ENCODE data around the gene TXNDC11. TPM values are rescaled to one million over a fixed set of nuclear protein-coding genes. Genes with fewer than 3 reads are reported as not detected.

Gene TXNDC11
- total RNA-seq, 2 experiments from 2014 or later, result 111 to 112 TPM

GRCh38 chr16:11670171-11671131 is 72.2 kb downstream of the TXNDC11 start:
- Histone ChIP-seq H3K27me3 (ENCODE audit: control insufficient read depth in 1 of 2, insufficient read depth in 2 of 2, low read length in 2 of 2) (no peaks in the 10 kb centered on the region), H3K27ac (ENCODE audit: low read depth in 1 of 2, low read length in 2 of 2) (peak overlapping the region; percentile 57), H3K36me3 (ENCODE audit: insufficient read depth, low read length) (peaks cover 6% of the 10 kb centered on the region), H3K4me3 (ENCODE audit: low read length) (peak overlapping the region; percentile 59), H3K9me3 (ENCODE audit: control insufficient read depth in 1 of 2, insufficient read depth in 1 of 2, low read length in 2 of 2) (no peaks in the 10 kb centered on the region), H3K4me1 (ENCODE audit: insufficient read depth, low read length) (peaks cover 85% of the 10 kb centered on the region)
- H3K27ac Mint-ChIP-seq, result peak overlapping the region; percentile 94
- peak overlapping the region; percentile 97 for H3K4me3 Mint-ChIP-seq
- no peaks in the 10 kb centered on the region for H3K9me3 Mint-ChIP-seq
- no peaks in the 10 kb centered on the region for H3K27me3 Mint-ChIP-seq
- TF ChIP-seq CTCF (IDR thresholded peaks at IDR 0.05), result no peak
- intact Hi-C loops (cut with DNase I, micrococcal nuclease), result no loop called here
- H3K4me1 Mint-ChIP-seq (ENCODE audit: low read depth), result peaks cover 78% of the 10 kb centered on the region
- H3K36me3 Mint-ChIP-seq (ENCODE audit: low read depth), result peaks cover 32% of the 10 kb centered on the region
- ChIA-PET CTCF (interaction anchor here (1.3 kb wide), 1 partner anchor 138 kb away, joined by 6 read pairs; no protein-coding TSS in a partner anchor), POLR2A (interaction anchor here (0.5 to 1.4 kb wide), 3 partner anchors 18 to 83 kb away, joined by 3 to 8 read pairs (median 4); partner anchors contain the start of gene LITAF)
- DNase-seq, result peak in 6 of 14 experiments; percentile 30 to 81 (median 50)
- ATAC-seq (ENCODE audit: poor library complexity), result peak; percentile 14

DNA sequence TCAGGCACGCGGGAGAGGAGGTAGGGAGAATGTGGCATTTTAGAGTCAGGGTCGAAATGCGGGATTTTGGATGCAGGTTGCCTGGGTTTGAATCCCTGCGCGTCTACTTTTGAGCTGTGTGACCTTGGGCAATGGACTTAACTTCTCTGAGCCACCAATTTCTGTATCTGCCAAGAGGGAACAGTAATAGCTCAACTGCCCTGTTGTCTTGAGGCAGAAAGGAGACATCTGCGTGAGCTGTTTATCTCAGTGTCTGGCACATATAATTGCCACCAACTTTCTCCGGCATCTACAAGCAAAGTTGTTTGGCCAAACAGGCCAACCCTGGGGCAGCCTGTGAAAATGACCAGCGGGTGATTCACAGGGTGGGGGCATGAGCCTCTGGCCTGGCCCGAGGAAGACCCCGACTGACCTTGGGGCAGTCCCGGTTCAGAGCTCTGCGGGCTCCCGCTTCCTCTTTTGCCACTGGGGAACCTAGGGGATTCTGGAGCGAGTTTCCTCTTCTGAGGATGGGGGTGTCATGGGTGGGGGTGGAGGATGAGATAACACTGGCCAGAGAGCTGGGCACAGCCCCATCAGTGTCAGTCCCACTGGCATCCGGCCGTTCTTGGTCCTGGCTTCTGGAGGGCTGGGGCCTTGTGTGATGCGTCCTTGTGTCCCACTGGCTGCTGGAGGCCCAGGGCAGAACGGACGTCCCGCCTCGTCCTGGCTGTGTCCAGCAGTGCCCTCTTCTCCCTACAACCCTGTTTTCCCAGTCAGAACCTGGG is 73.1 kb downstream of the TXNDC11 start:
- Histone ChIP-seq H3K9me3 (ENCODE audit: control insufficient read depth in 1 of 2, insufficient read depth in 1 of 2, low read length in 2 of 2) (no peaks in the 10 kb centered on the region), H3K4me3 (ENCODE audit: low read length) (peak overlapping the region; percentile 59), H3K4me1 (ENCODE audit: insufficient read depth, low read length) (peaks cover 85% of the 10 kb centered on the region), H3K27me3 (ENCODE audit: control insufficient read depth in 1 of 2, insufficient read depth in 2 of 2, low read length in 2 of 2) (no peaks in the 10 kb centered on the region), H3K27ac (ENCODE audit: low read depth in 1 of 2, low read length in 2 of 2) (peak overlapping the region; percentile 57), H3K36me3 (ENCODE audit: insufficient read depth, low read length) (peaks cover 6% of the 10 kb centered on the region)
- intact Hi-C loops (cut with DNase I, micrococcal nuclease), result loop anchor here in 1 of 2 experiments (5.0 kb wide), 3 partner anchors 73 to 308 kb away; partner anchors contain the start of genes SNX29, TXNDC11 and ZC3H7A
- ChIA-PET CTCF (interaction anchor here (0.9 to 1.3 kb wide), 2 partner anchors 137 to 274 kb away, joined by 3 to 6 read pairs; no protein-coding TSS in a partner anchor), POLR2A (interaction anchor here (0.5 to 3.0 kb wide), 9 partner anchors 9 to 181 kb away, joined by 3 to 18 read pairs (median 4); partner anchors contain the start of genes LITAF and TXNDC11)
- Mint-ChIP-seq H3K4me1 (ENCODE audit: low read depth) (peaks cover 79% of the 10 kb centered on the region), H3K4me3 (peak overlapping the region; percentile 97), H3K36me3 (ENCODE audit: low read depth) (peaks cover 26% of the 10 kb centered on the region), H3K9me3 (no peaks in the 10 kb centered on the region), H3K27me3 (no peaks in the 10 kb centered on the region), H3K27ac (peak overlapping the region; percentile 94)
- DNase-seq, result peak in 4 of 14 experiments; percentile 33 to 78 (median 51)
- ATAC-seq (ENCODE audit: poor library complexity), result no peak
- TF ChIP-seq CTCF (IDR thresholded peaks at IDR 0.05), result no peak
